K562 (cell line): ENCODE results near the gene VMP1. TPM values are rescaled to one million over a fixed set of nuclear protein-coding genes. Genes with fewer than 3 reads are reported as not detected.
A peak's percentile ranks its signal among the peaks of the same experiment; 100 is the strongest.

Source experiments
- ATAC-seq: fragments of 200-7000 bp; cut with Tn5 transposase; 3 replicates; pipeline ENCODE4 v1.9.1; 2020; ENCODE audit warnings: moderate library complexity
- BruUV-seq: library from RNA; stranded (reverse); fragments of 400-500 nt; replicated peaks from 2 replicates; lab custom pipeline; 2021; lab: Mats Ljungman, UMichigan
- CTCF ChIA-PET: fragments of 300-600 bp; formaldehyde crosslinking; extraction: SDS; loops from one replicate; lab custom pipeline; 2021; ENCODE audit warnings: low intra/inter-chr PET ratio; lab: Yijun Ruan, JAX
- POLR2A ChIA-PET: fragments of 300-600, 350-650 bp; sonication (Branson Sonifier 250); formaldehyde crosslinking; extraction: SDS; loops from one replicate; lab custom pipeline; 2021; ENCODE audit warnings: antibody characterized with exemption, inconsistent platforms; lab: Yijun Ruan, JAX
- DNase-seq, 4 experiments: peaks; one replicate each; pipeline versions ENCODE4 v3.0.0 to v3.0.0-alpha.2; 2011 to 2018; ENCODE audit warnings: low spot score in 3 of 4, mixed read lengths in 3 of 4; ENCODE audit errors: extremely low read depth in 1 of 4
- FAIRE-seq: peaks from 2 replicates; lab custom pipeline; 2011; peaks lifted over from hg19 to GRCh38; lab: Jason Lieb, UNC
- H2AFZ ChIP-seq: 2 replicates; pipeline ENCODE4 v1.6.0; 2011; ENCODE audit warnings: low read depth, low read length, control low read depth, inconsistent platforms
- H3K27ac ChIP-seq: fragments of 200-600 bp; 3 replicates; pipeline ENCODE4 v1.8.0; 2011; ENCODE audit warnings: low read depth, mild to moderate bottlenecking, control low read depth, inconsistent platforms, low read length, moderate library complexity, mixed read lengths; ENCODE audit errors: extremely low read depth
- H3K27me3 ChIP-seq, 2 experiments: fragments of 300-600 bp in 1 of 2; 2 replicates in 1 of 2; 3 replicates in 1 of 2; pipeline versions ENCODE4 v1.6.0 to v1.8.0; 2011; ENCODE audit warnings: inconsistent platforms in 2 of 2, low read length in 2 of 2, mild to moderate bottlenecking in 1 of 2, mixed read lengths in 1 of 2, moderate library complexity in 1 of 2; ENCODE audit not compliant: control insufficient read depth in 2 of 2, insufficient read depth in 2 of 2
- H3K36me3 ChIP-seq: fragments of 300-600 bp; 3 replicates; pipeline ENCODE4 v1.8.0; 2011; ENCODE audit warnings: mild to moderate bottlenecking, low read length, inconsistent platforms; ENCODE audit not compliant: control insufficient read depth, insufficient read depth
- H3K4me1 ChIP-seq, 2 experiments: fragments of 200-600 bp in 1 of 2; replicated peaks in 1 of 2; 2 replicates in 1 of 2; 3 replicates in 1 of 2; pipeline versions ENCODE4 v1.5.1 to v1.8.0; 2011; ENCODE audit warnings: inconsistent platforms in 2 of 2, low read length in 2 of 2, mild to moderate bottlenecking in 1 of 2, mixed read lengths in 1 of 2, moderate library complexity in 1 of 2; ENCODE audit not compliant: control insufficient read depth in 2 of 2, insufficient read depth in 2 of 2
- H3K4me2 ChIP-seq: 2 replicates; pipeline ENCODE4 v1.6.1; 2011; ENCODE audit warnings: low read length, control low read depth, inconsistent platforms, mixed read lengths; ENCODE audit not compliant: insufficient read depth
- H3K4me3 ChIP-seq: fragments of 200-600 bp; sonication (generic), shearing (Covaris generic); 2 replicates; pipeline ENCODE4 v1.5.1; 2016; ENCODE audit warnings: control low read depth, inconsistent platforms
- H3K79me2 ChIP-seq: fragments of 200-600 bp; 3 replicates; pipeline ENCODE4 v1.8.0; 2011; ENCODE audit warnings: low read length, inconsistent platforms; ENCODE audit not compliant: control insufficient read depth, insufficient read depth
- H3K9ac ChIP-seq, 2 experiments: 2 replicates each; pipeline versions ENCODE4 v1.6.0 to v1.6.1; 2011; ENCODE audit warnings: low read depth in 2 of 2, low read length in 2 of 2, control low read depth in 1 of 2, inconsistent platforms in 1 of 2, mild to moderate bottlenecking in 1 of 2, mixed read lengths in 1 of 2; ENCODE audit not compliant: insufficient read depth in 1 of 2
- H3K9me1 ChIP-seq: one replicate; pipeline ENCODE4 v1.6.0; 2011; ENCODE audit warnings: inconsistent platforms, mild to moderate bottlenecking, low read length, moderate library complexity; ENCODE audit not compliant: control insufficient read depth, insufficient read depth
- H3K9me3 ChIP-seq: replicated peaks from 2 replicates; pipeline ENCODE4 v1.5.1; 2011; ENCODE audit warnings: low read depth, low read length, inconsistent platforms; ENCODE audit not compliant: control insufficient read depth, insufficient read depth
- H4K20me1 ChIP-seq: replicated peaks from 2 replicates; pipeline ENCODE4 v1.6.1; 2011; ENCODE audit warnings: low read length, inconsistent platforms, mixed read lengths; ENCODE audit not compliant: control insufficient read depth, insufficient read depth
- CEBPB ChIP-seq: fragments of 450-650 bp; IDR thresholded peaks from 2 replicates; pipeline ENCODE4 v1.6.1; 2016; ENCODE audit warnings: missing genetic modification characterization, missing compliant biosample characterization
- DACH1 ChIP-seq: fragments of 450-650 bp; IDR thresholded peaks from 2 replicates; pipeline ENCODE4 v1.6.1; 2018; ENCODE audit not compliant: partially characterized antibody
- MEIS2 ChIP-seq: fragments of 450-650 bp; IDR thresholded peaks from 2 replicates; pipeline ENCODE4 v1.6.1; 2014; ENCODE audit warnings: mild to moderate bottlenecking; ENCODE audit not compliant: partially characterized antibody
- PATZ1 ChIP-seq: fragments of 250-450 bp; sonication (Bioruptor Pico); IDR thresholded peaks from 2 replicates; pipeline ENCODE4 v1.5.0; 2020; ENCODE audit warnings: mild to moderate bottlenecking, borderline replicate concordance
- WGBS: fragments of 100-300 bp; shearing (Covaris generic); methylation state at CpG from one replicate; pipeline ENCODE4 v1.1.6; 2016; ENCODE audit warnings: low coverage, mixed read lengths; ENCODE audit not compliant: insufficient coverage; ENCODE audit errors: missing lambda C conversion rate; 5-methylcytosine and 5-hydroxymethylcytosine counted together
- in situ Hi-C: fragments of 300-500 bp; cut with MboI; formaldehyde crosslinking; loops from 4 replicates; pipeline ENCODE4 v1.15.0; 2018; ENCODE audit warnings: inconsistent platforms, mixed read lengths
- intact Hi-C: fragments of 100-400 bp; cut with micrococcal nuclease; formaldehyde crosslinking; loops from 2 replicates; pipeline ENCODE4 v1.14.2; 2022
- polyA plus RNA-seq, 8 experiments: library from polyadenylated mRNA; depleted of rRNA in 4 of 8; stranded (reverse) in 5 of 8; unstranded in 3 of 8; fragments of >200 nt; fragmentation: Nextera tagmentation in 2 of 8; fragmentation: Illumina TruSeq in 1 of 8; extraction: Ambion mirVana in 2 of 8; extraction: Trizol in 1 of 8; gene quantifications; 2 replicates each; pipeline versions ENCODE4 v1.2.1 to v1.2.3, GENCODE V29; 2011 to 2014; ENCODE audit warnings: inconsistent platforms in 1 of 8, missing spikeins in 1 of 8
- total RNA-seq, 7 experiments: library from RNA; depleted of rRNA in 6 of 7; stranded (reverse); fragments of >200 nt in 6 of 7; fragmentation: Illumina TruSeq in 2 of 7; extraction: Trizol in 2 of 7; gene quantifications; 2 replicates each; pipeline versions ENCODE4 v1.2.1 to v1.2.3, GENCODE V29; 2011 to 2021; ENCODE audit warnings: low replicate concordance in 1 of 7
- TF ChIP-seq, protein P1 (sequence below), 2 experiments: IDR thresholded peaks in 1 of 2; conservative IDR thresholded peaks in 1 of 2; 2 replicates each; pipeline ENCODE4 v1.6.1; 2016; ENCODE audit warnings: low read depth in 2 of 2, mild to moderate bottlenecking in 1 of 2, missing compliant biosample characterization in 1 of 2, missing genetic modification characterization in 1 of 2, moderate library complexity in 1 of 2
- TF ChIP-seq, protein P2 (sequence below): fragments of 450-650 bp; IDR thresholded peaks from 2 replicates; pipeline ENCODE4 v1.6.1; 2016

Gene VMP1
- total and polyA plus RNA-seq, 9 of the 15 experiments (the other 6 are each of a cell fraction or from before 2014, with no cell fraction given): 123 to 304 (median 151) TPM

DNA sequence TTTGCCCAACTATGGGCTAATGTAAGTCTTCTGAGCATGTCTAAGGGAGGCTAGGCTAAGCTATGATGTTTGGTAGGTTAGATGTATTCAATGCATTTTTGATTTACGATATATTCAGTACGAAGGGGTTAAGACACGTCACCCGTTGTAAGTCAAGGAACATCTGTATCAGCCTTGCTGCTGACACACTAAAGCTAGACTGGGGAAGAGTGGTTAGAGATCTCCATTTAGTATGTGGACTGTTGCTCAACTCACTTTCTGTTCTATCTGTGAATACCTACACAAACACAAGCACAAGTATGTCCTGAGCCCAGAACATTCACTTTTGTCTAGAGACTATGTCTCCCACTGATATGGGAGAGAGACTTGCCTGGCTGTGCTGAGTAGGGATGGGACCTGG, 71.5 kb downstream of the VMP1 start:
- peaks cover 14% of the 10 kb centered on the region; the same call in 2 of the 3 replicates for H3K79me2 ChIP-seq
- BruUV-seq: no TSS peak
- POLR2A ChIA-PET: interaction anchor here (0.7 to 1.5 kb wide), 5 partner anchors 9 to 78 kb away, joined by 3 to 5 read pairs (median 3); no protein-coding TSS in a partner anchor
- peak overlapping the region; percentile 4; the same call in 1 of the 2 replicates for H3K4me2 ChIP-seq
- peak overlapping the region; percentile 25; the same call in 2 of the 3 replicates for H3K27ac ChIP-seq
- FAIRE-seq (peak; percentile 49), ATAC-seq (peak; percentile 37), DNase-seq (no peak)
- peaks cover 37% of the 10 kb centered on the region; the same call in 2 of the 3 replicates for H3K36me3 ChIP-seq
- 69% methylated on average over 4 of the region's 4 CpGs for WGBS
- no peak overlapping the region for H3K9ac ChIP-seq
- H3K9me1 ChIP-seq: no peaks in the 10 kb centered on the region
- H3K4me1 ChIP-seq: peaks cover 19 to 25% of the 10 kb centered on the region in 2 experiments; a peak in 4 of 5 replicates
- H3K9me3 ChIP-seq: no peaks in the 10 kb centered on the region; the same call in 1 of the 2 replicates
- H3K4me3 ChIP-seq: no peak overlapping the region
- H3K27me3 ChIP-seq: no peaks in the 10 kb centered on the region
- in situ Hi-C loops: no loop called here
- intact Hi-C loops: no loop called here
- H4K20me1 ChIP-seq: no peaks in the 10 kb centered on the region
- TF ChIP-seq DACH1: no peak
- TF ChIP-seq, protein P1, sequence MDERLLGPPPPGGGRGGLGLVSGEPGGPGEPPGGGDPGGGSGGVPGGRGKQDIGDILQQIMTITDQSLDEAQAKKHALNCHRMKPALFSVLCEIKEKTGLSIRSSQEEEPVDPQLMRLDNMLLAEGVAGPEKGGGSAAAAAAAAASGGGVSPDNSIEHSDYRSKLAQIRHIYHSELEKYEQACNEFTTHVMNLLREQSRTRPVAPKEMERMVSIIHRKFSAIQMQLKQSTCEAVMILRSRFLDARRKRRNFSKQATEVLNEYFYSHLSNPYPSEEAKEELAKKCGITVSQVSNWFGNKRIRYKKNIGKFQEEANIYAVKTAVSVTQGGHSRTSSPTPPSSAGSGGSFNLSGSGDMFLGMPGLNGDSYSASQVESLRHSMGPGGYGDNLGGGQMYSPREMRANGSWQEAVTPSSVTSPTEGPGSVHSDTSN (CRISPR knock-in tag; IDR thresholded peaks at IDR 0.05; ENCODE audit: low read depth): no peak
- TF ChIP-seq, protein P1 (tag; conservative IDR thresholded peaks at IDR 0.05; ENCODE audit: low read depth): peak; percentile 32
- no peak for TF ChIP-seq PATZ1 (CRISPR knock-in tag)
- TF ChIP-seq CEBPB (tag): peak; percentile 49; the same call in 1 of the 2 replicates
- TF ChIP-seq, protein P2, sequence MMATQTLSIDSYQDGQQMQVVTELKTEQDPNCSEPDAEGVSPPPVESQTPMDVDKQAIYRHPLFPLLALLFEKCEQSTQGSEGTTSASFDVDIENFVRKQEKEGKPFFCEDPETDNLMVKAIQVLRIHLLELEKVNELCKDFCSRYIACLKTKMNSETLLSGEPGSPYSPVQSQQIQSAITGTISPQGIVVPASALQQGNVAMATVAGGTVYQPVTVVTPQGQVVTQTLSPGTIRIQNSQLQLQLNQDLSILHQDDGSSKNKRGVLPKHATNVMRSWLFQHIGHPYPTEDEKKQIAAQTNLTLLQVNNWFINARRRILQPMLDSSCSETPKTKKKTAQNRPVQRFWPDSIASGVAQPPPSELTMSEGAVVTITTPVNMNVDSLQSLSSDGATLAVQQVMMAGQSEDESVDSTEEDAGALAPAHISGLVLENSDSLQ: peak; percentile 8; the same call in 1 of the 2 replicates
- TF ChIP-seq MEIS2: peak; percentile 16
- TF ChIP-seq, all 486 proteins: peak for 4
- peak overlapping the region; percentile 27; the same call in 1 of the 2 replicates for H2AFZ ChIP-seq
- CTCF ChIA-PET: no interaction called here
